ENCODE results near the gene CPM.
A peak's percentile ranks its signal among the peaks of the same experiment; 100 is the strongest.

CPM gene

GRCh38 chr12:68954811-68955210 lies 21.8 kb upstream of the CPM start:
- DNase-seq = no peak

GRCh38 chr12:68953536-68953935 lies 20.6 kb upstream of the CPM start:
- DNase-seq = no peak

GRCh38 chr12:68951652-68952051 lies 18.7 kb upstream of the CPM start:
- no peak for DNase-seq

- no peak for DNase-seq
These were observed 17.5 kb upstream of the CPM start for GRCh38 chr12:68950511-68950910.

- no peak for DNase-seq
These were observed 12.3 kb upstream of the CPM start for GRCh38 chr12:68945255-68945654.

GRCh38 chr12:68944296-68945076 lies 11.5 kb upstream of the CPM start:
- no peak for DNase-seq

- no peak for DNase-seq
These were observed 10.9 kb upstream of the CPM start for GRCh38 chr12:68943848-68944247.

- DNase-seq = no peak
These were observed 7.8 kb upstream of the CPM start for GRCh38 chr12:68940731-68941130.

- no peak for DNase-seq
These were observed 6.5 kb upstream of the CPM start for GRCh38 chr12:68939505-68939904.

GRCh38 chr12:68934392-68934791 lies 1.4 kb upstream of the CPM start:
- DNase-seq = no peak

GRCh38 chr12:68932128-68932960 lies 627 bp downstream of the CPM start:
- DNase-seq = no peak

- DNase-seq = no peak
These were observed 2.8 kb downstream of the CPM start for GRCh38 chr12:68930178-68930577.

- no peak for DNase-seq
These were observed 8.4 kb downstream of the CPM start for GRCh38 chr12:68924546-68924945.

GRCh38 chr12:68919581-68920239 lies 13.3 kb downstream of the CPM start:
- no peak for DNase-seq

- no peak for DNase-seq
These were observed 14.0 kb downstream of the CPM start for GRCh38 chr12:68918960-68919359.

GRCh38 chr12:68915055-68915454 lies 17.9 kb downstream of the CPM start:
- no peak for DNase-seq

GRCh38 chr12:68913682-68914081 lies 19.3 kb downstream of the CPM start:
- no peak for DNase-seq

- DNase-seq = no peak
These were observed 20.1 kb downstream of the CPM start for GRCh38 chr12:68912916-68913315.

GRCh38 chr12:68911197-68911718 lies 21.7 kb downstream of the CPM start:
- no peak for DNase-seq

GRCh38 chr12:68910128-68910527 lies 22.8 kb downstream of the CPM start:
- no peak for DNase-seq

- no peak for DNase-seq
These were observed 24.9 kb downstream of the CPM start for GRCh38 chr12:68908076-68908475.

- DNase-seq = no peak
These were observed 27.2 kb downstream of the CPM start for GRCh38 chr12:68905733-68906132.

- DNase-seq = peak; percentile 19
These were observed 28.5 kb downstream of the CPM start for GRCh38 chr12:68904351-68904962.
